Pons (tissue), 1 donor: ENCODE data around the gene DOK3.

Experiments
- DNase-seq: peaks from one replicate; pipeline ENCODE4 v3.0.0-alpha.2; 2016; ENCODE audit warnings: low spot score

Gene DOK3

GRCh38 chr5:177509381-177509951 is at the start of gene DOK3:
TSS of gene DOK3 (minus strand) at chr5:177509826. CDS start at chr5:177509540, 286 bp downstream.
- no peak for DNase-seq

GRCh38 chr5:177557796-177558195 is 48.2 kb upstream of the DOK3 start:
- no peak for DNase-seq

GRCh38 chr5:177557041-177557647 is 47.5 kb upstream of the DOK3 start:
- no peak for DNase-seq

- DNase-seq: no peak
Measured at GRCh38 chr5:177555665-177556064, 46.0 kb upstream of the DOK3 start.

- no peak for DNase-seq
Measured at GRCh38 chr5:177555228-177555627, 45.6 kb upstream of the DOK3 start.

GRCh38 chr5:177554474-177555111 is 45.0 kb upstream of the DOK3 start, which contains the start of gene FAM193B:
TSS of gene FAM193B (minus strand) at chr5:177554563. CDS start at chr5:177554458, 105 bp downstream.
- DNase-seq: peak; percentile 87

GRCh38 chr5:177553671-177554429 is 44.2 kb upstream of the DOK3 start:
- no peak for DNase-seq

GRCh38 chr5:177552839-177553455 is 43.3 kb upstream of the DOK3 start:
- no peak for DNase-seq

- DNase-seq: no peak
Measured at GRCh38 chr5:177550122-177550521, 40.5 kb upstream of the DOK3 start.

- no peak for DNase-seq
Measured at GRCh38 chr5:177548495-177548894, 38.9 kb upstream of the DOK3 start.

- no peak for DNase-seq
Measured at GRCh38 chr5:177547736-177548135, 38.1 kb upstream of the DOK3 start.

- peak; percentile 84 for DNase-seq
Measured at GRCh38 chr5:177546258-177546741, 36.7 kb upstream of the DOK3 start.

- DNase-seq: peak; percentile 36
Measured at GRCh38 chr5:177545487-177546257, 36.0 kb upstream of the DOK3 start.

- no peak for DNase-seq
Measured at GRCh38 chr5:177542816-177543465, 33.3 kb upstream of the DOK3 start.

GRCh38 chr5:177540438-177540837 is 30.8 kb upstream of the DOK3 start:
- no peak for DNase-seq

- DNase-seq: no peak
Measured at GRCh38 chr5:177539411-177539810, 29.8 kb upstream of the DOK3 start.

- DNase-seq: no peak
Measured at GRCh38 chr5:177538876-177539275, 29.2 kb upstream of the DOK3 start.

GRCh38 chr5:177537389-177538361 is 28.0 kb upstream of the DOK3 start:
- DNase-seq: no peak

GRCh38 chr5:177536386-177536785 is 26.8 kb upstream of the DOK3 start:
- DNase-seq: no peak

- no peak for DNase-seq
Measured at GRCh38 chr5:177535125-177535524, 25.5 kb upstream of the DOK3 start.
